K562 (cell line): ENCODE measurements around the gene MTA1. TPM values are rescaled to one million over a fixed set of nuclear protein-coding genes. Genes with fewer than 3 reads are reported as not detected.

Experiments used
- CTBP1 ChIP-seq: fragments of 450-650 bp; IDR thresholded peaks from 2 replicates; pipeline ENCODE4 v1.6.1; 2016; ENCODE audit warnings: borderline replicate concordance
- JUN ChIP-seq, 2 experiments: sonication (generic) in 1 of 2; formaldehyde crosslinking in 1 of 2; IDR thresholded peaks; 2 replicates each; pipeline versions ENCODE4 v1.6.1 to v1.8.0; 2012 to 2022; ENCODE audit warnings: borderline replicate concordance in 2 of 2, mild to moderate bottlenecking in 2 of 2, improper control_type of control experiment in 1 of 2, low read depth in 1 of 2, low read length in 1 of 2, missing genetic modification reagents in 1 of 2
- SAFB2 ChIP-seq: fragments of 200-400 bp; formaldehyde crosslinking; IDR thresholded peaks from 2 replicates; pipeline ENCODE4 v1.6.1; 2018; ENCODE audit warnings: borderline replicate concordance, low read length, low read depth, moderate library complexity; ENCODE audit not compliant: severe bottlenecking
- SIN3B ChIP-seq: fragments of 450-650 bp; IDR thresholded peaks from 2 replicates; pipeline ENCODE4 v1.6.1; 2017; ENCODE audit warnings: low read depth, mild to moderate bottlenecking, moderate library complexity
- SLC30A9 ChIP-seq: fragments of 250-450 bp; sonication (Bioruptor Pico); IDR thresholded peaks from 2 replicates; pipeline ENCODE4 v1.8.0; 2022; ENCODE audit warnings: mild to moderate bottlenecking, moderate library complexity
- STAT5B ChIP-seq: fragments of 250-450 bp; sonication (Bioruptor Pico); IDR thresholded peaks from 2 replicates; pipeline ENCODE4 v1.8.0; 2021; ENCODE audit warnings: mild to moderate bottlenecking, inconsistent platforms
- ZNF197 ChIP-seq: fragments of 200-800 bp; sonication (Bioruptor generic); IDR thresholded peaks from 2 replicates; pipeline ENCODE4 v1.6.1; 2016; ENCODE audit warnings: low read depth, missing genetic modification characterization, missing compliant biosample characterization
- ZNF253 ChIP-seq: fragments of 250-450 bp; sonication (Bioruptor Pico); conservative IDR thresholded peaks from 2 replicates; pipeline ENCODE4 v1.6.1; 2021; ENCODE audit warnings: mild to moderate bottlenecking
- ZNF518B ChIP-seq: fragments of 250-450 bp; sonication (Bioruptor Pico); IDR thresholded peaks from 2 replicates; pipeline ENCODE4 v1.5.0; 2021; ENCODE audit warnings: mild to moderate bottlenecking, moderate library complexity
- polyA plus RNA-seq, 8 experiments: library from polyadenylated mRNA; depleted of rRNA in 4 of 8; stranded (reverse) in 5 of 8; unstranded in 3 of 8; fragments of >200 nt; fragmentation: Nextera tagmentation in 2 of 8; fragmentation: Illumina TruSeq in 1 of 8; extraction: Ambion mirVana in 2 of 8; extraction: Trizol in 1 of 8; gene quantifications; 2 replicates each; pipeline versions ENCODE4 v1.2.1 to v1.2.3, GENCODE V29; 2011 to 2014; ENCODE audit warnings: inconsistent platforms in 1 of 8, missing spikeins in 1 of 8
- total RNA-seq, 7 experiments: library from RNA; depleted of rRNA in 6 of 7; stranded (reverse); fragments of >200 nt in 6 of 7; fragmentation: Illumina TruSeq in 2 of 7; extraction: Trizol in 2 of 7; gene quantifications; 2 replicates each; pipeline versions ENCODE4 v1.2.1 to v1.2.3, GENCODE V29; 2011 to 2021; ENCODE audit warnings: low replicate concordance in 1 of 7
- TF ChIP-seq, protein P1 (sequence below), 3 experiments: fragments of 200-800 bp in 1 of 3; sonication (Bioruptor generic) in 1 of 3; sonication (generic) in 1 of 3; formaldehyde crosslinking in 1 of 3; IDR thresholded peaks; 2 replicates each; pipeline versions ENCODE4 v1.6.1 to v1.8.0; 2016 to 2022; ENCODE audit warnings: mild to moderate bottlenecking in 2 of 3, missing compliant biosample characterization in 2 of 3, missing genetic modification characterization in 2 of 3, missing genetic modification reagents in 1 of 3
- TF ChIP-seq, protein P2 (sequence below): sonication (generic); formaldehyde crosslinking; IDR thresholded peaks from 2 replicates; pipeline ENCODE4 v1.8.1; 2023; ENCODE audit warnings: mild to moderate bottlenecking, missing genetic modification reagents, moderate library complexity
- TF ChIP-seq, protein P3 (sequence below): fragments of 450-650 bp; IDR thresholded peaks from 2 replicates; pipeline ENCODE4 v1.6.1; 2018; ENCODE audit warnings: mild to moderate bottlenecking, low read depth; ENCODE audit not compliant: partially characterized antibody
- TF ChIP-seq, protein P4 (sequence below): fragments of 200-400 bp; formaldehyde crosslinking; IDR thresholded peaks from 2 replicates; pipeline ENCODE4 v1.6.1; 2017; ENCODE audit warnings: mild to moderate bottlenecking, low read depth, low read length, moderate library complexity
- TF ChIP-seq, protein P5 (sequence below): IDR thresholded peaks from 2 replicates; pipeline ENCODE4 v1.6.1; 2012; ENCODE audit warnings: low read depth, low read length, improper control_type of control experiment, borderline replicate concordance

The MTA1 gene
- total and polyA plus RNA-seq, 9 of the 15 experiments (the other 6 are each of a cell fraction or from before 2014, with no cell fraction given): 0.13 to 118 (median 32.3) TPM

- TF ChIP-seq JUN (IDR thresholded peaks at IDR 0.05; ENCODE audit: borderline replicate concordance, low read depth, low read length) (no peak), JUN (CRISPR knock-in tag; IDR thresholded peaks at IDR 0.05; ENCODE audit: borderline replicate concordance) (no peak), SAFB2 (no peak), CTBP1 (peak; percentile 33; the same call in 1 of the 2 replicates), SIN3B (no peak), STAT5B (CRISPR knock-in tag) (no peak), ZNF253 (CRISPR knock-in tag) (no peak), ZNF197 (CRISPR knock-in tag) (no peak), SLC30A9 (CRISPR knock-in tag) (no peak), ZNF518B (CRISPR knock-in tag) (no peak)
- TF ChIP-seq, protein P1, sequence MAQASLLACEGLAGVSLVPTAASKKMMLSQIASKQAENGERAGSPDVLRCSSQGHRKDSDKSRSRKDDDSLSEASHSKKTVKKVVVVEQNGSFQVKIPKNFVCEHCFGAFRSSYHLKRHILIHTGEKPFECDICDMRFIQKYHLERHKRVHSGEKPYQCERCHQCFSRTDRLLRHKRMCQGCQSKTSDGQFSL (CRISPR knock-in tag; IDR thresholded peaks at IDR 0.05): no peak
- TF ChIP-seq, protein P1 (tag; IDR thresholded peaks at IDR 0.05): no peak
- TF ChIP-seq, protein P2, sequence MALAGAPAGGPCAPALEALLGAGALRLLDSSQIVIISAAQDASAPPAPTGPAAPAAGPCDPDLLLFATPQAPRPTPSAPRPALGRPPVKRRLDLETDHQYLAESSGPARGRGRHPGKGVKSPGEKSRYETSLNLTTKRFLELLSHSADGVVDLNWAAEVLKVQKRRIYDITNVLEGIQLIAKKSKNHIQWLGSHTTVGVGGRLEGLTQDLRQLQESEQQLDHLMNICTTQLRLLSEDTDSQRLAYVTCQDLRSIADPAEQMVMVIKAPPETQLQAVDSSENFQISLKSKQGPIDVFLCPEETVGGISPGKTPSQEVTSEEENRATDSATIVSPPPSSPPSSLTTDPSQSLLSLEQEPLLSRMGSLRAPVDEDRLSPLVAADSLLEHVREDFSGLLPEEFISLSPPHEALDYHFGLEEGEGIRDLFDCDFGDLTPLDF (CRISPR knock-in tag): no peak
- TF ChIP-seq, protein P3, sequence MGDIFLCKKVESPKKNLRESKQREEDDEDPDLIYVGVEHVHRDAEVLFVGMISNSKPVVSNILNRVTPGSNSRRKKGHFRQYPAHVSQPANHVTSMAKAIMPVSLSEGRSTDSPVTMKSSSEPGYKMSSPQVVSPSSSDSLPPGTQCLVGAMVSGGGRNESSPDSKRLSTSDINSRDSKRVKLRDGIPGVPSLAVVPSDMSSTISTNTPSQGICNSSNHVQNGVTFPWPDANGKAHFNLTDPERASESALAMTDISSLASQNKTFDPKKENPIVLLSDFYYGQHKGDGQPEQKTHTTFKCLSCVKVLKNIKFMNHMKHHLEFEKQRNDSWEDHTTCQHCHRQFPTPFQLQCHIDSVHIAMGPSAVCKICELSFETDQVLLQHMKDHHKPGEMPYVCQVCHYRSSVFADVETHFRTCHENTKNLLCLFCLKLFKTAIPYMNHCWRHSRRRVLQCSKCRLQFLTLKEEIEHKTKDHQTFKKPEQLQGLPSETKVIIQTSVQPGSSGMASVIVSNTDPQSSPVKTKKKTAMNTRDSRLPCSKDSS: no peak
- TF ChIP-seq, protein P4, sequence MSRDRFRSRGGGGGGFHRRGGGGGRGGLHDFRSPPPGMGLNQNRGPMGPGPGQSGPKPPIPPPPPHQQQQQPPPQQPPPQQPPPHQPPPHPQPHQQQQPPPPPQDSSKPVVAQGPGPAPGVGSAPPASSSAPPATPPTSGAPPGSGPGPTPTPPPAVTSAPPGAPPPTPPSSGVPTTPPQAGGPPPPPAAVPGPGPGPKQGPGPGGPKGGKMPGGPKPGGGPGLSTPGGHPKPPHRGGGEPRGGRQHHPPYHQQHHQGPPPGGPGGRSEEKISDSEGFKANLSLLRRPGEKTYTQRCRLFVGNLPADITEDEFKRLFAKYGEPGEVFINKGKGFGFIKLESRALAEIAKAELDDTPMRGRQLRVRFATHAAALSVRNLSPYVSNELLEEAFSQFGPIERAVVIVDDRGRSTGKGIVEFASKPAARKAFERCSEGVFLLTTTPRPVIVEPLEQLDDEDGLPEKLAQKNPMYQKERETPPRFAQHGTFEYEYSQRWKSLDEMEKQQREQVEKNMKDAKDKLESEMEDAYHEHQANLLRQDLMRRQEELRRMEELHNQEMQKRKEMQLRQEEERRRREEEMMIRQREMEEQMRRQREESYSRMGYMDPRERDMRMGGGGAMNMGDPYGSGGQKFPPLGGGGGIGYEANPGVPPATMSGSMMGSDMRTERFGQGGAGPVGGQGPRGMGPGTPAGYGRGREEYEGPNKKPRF: no peak
- TF ChIP-seq, protein P5, sequence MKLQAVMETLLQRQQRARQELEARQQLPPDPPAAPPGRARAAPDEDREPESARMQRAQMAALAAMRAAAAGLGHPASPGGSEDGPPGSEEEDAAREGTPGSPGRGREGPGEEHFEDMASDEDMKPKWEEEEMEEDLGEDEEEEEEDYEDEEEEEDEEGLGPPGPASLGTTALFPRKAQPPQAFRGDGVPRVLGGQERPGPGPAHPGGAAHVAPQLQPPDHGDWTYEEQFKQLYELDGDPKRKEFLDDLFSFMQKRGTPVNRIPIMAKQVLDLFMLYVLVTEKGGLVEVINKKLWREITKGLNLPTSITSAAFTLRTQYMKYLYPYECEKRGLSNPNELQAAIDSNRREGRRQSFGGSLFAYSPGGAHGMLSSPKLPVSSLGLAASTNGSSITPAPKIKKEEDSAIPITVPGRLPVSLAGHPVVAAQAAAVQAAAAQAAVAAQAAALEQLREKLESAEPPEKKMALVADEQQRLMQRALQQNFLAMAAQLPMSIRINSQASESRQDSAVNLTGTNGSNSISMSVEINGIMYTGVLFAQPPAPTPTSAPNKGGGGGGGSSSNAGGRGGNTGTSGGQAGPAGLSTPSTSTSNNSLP: no peak
Observed at GRCh38 chr14:105481886-105482457, 62.3 kb downstream of the MTA1 start (continued).
